GM18858 (cell line): ENCODE data around the gene FIS1.

Experiments used
- ATAC-seq: cut with Tn5 transposase; IDR thresholded peaks from one replicate; pipeline ENCODE4 v1.9.1; 2021; ENCODE audit not compliant: unreplicated experiment

The FIS1 gene

GRCh38 chr7:101235050-101235449 is 9.8 kb downstream of the FIS1 start:
- no peak for ATAC-seq

GRCh38 chr7:101234636-101235035 is 10.2 kb downstream of the FIS1 start:
- ATAC-seq: no peak

- no peak for ATAC-seq
Observed at GRCh38 chr7:101233907-101234547, 10.9 kb downstream of the FIS1 start.

GRCh38 chr7:101232141-101232850 is 12.6 kb downstream of the FIS1 start:
- ATAC-seq: no peak

GRCh38 chr7:101231644-101232043 is 13.2 kb downstream of the FIS1 start:
- no peak for ATAC-seq

- ATAC-seq: no peak
Observed at GRCh38 chr7:101226721-101227120, 18.2 kb downstream of the FIS1 start.

- no peak for ATAC-seq
Observed at GRCh38 chr7:101225650-101226049, 19.2 kb downstream of the FIS1 start.

- ATAC-seq: no peak
Observed at GRCh38 chr7:101223528-101223927, 21.4 kb downstream of the FIS1 start.

- no peak for ATAC-seq
Observed at GRCh38 chr7:101222275-101222830, 22.5 kb downstream of the FIS1 start.

- no peak for ATAC-seq
Observed at GRCh38 chr7:101220295-101220694, 24.6 kb downstream of the FIS1 start.

GRCh38 chr7:101218236-101219125 is 26.4 kb downstream of the FIS1 start:
- ATAC-seq: no peak

GRCh38 chr7:101217388-101218235 is 27.3 kb downstream of the FIS1 start, which contains the start of the genes PLOD3 and ZNHIT1:
Gene PLOD3 (minus strand): TSS chr7:101217581. CDS start chr7:101217274, 307 bp downstream.
Gene ZNHIT1 (plus strand): TSS chr7:101218165. CDS start chr7:101218196, 31 bp downstream.
- ATAC-seq: no peak

GRCh38 chr7:101216860-101217387 is 28.0 kb downstream of the FIS1 start:
- no peak for ATAC-seq

- ATAC-seq: no peak
Observed at GRCh38 chr7:101216001-101216859, 28.7 kb downstream of the FIS1 start.

- ATAC-seq: no peak
Observed at GRCh38 chr7:101212014-101212413, 32.9 kb downstream of the FIS1 start.

GRCh38 chr7:101211501-101211900 is 33.4 kb downstream of the FIS1 start:
- no peak for ATAC-seq

GRCh38 chr7:101210143-101210542 is 34.7 kb downstream of the FIS1 start:
- no peak for ATAC-seq

- ATAC-seq: no peak
Observed at GRCh38 chr7:101208794-101209193, 36.1 kb downstream of the FIS1 start.

- ATAC-seq: no peak
Observed at GRCh38 chr7:101207459-101207858, 37.4 kb downstream of the FIS1 start.
